ENCODE data around the gene CHCHD2. TPM values are rescaled to one million over a fixed set of nuclear protein-coding genes. Genes with fewer than 3 reads are reported as not detected.
"Not testable (repeated sequence)": the region's sequence is repeated elsewhere in the genome, so short reads cannot be mapped to it uniquely, and the experiment has no call there.

CHCHD2 gene
- total RNA-seq, 2 donors from 2014 or later = 356 to 575 TPM

DNA sequence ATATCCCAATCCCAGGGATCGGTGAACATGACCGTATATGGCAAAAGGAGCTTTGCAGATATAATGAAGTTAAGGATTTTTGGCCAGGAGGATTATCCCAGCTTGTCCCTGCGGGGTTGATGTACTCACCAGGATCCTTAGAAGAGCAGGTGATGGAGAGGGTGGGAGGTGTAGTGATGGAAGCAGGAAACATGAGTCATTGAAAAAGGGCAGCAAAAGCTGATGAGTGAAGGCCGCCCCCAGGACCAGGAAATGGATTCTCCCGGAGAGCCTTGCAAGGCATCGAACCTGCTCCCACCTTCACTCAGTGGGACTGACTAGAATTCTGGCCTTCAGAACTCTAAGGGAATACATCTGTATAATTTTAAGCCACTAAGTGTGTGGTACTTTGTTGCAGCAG, 15.2 kb upstream of the CHCHD2 start:
- H3K4me3 ChIP-seq = no peak overlapping the region
- H3K27ac ChIP-seq = no peak overlapping the region
- H3K36me3 ChIP-seq = no peaks in the 10 kb centered on the region
- H3K9me3 ChIP-seq = no peaks in the 10 kb centered on the region
- no peaks in the 10 kb centered on the region for H3K27me3 ChIP-seq (replicated peaks; ENCODE audit: insufficient read depth)
- no peaks in the 10 kb centered on the region for H3K4me1 ChIP-seq (replicated peaks)
- intact Hi-C loops (cut with DNase I) = no loop called here
- no peak for DNase-seq (ENCODE audit: low spot score)
- TF ChIP-seq POLR2AphosphoS5 (IDR thresholded peaks at IDR 0.05) = no peak
- TF ChIP-seq, protein P1, sequence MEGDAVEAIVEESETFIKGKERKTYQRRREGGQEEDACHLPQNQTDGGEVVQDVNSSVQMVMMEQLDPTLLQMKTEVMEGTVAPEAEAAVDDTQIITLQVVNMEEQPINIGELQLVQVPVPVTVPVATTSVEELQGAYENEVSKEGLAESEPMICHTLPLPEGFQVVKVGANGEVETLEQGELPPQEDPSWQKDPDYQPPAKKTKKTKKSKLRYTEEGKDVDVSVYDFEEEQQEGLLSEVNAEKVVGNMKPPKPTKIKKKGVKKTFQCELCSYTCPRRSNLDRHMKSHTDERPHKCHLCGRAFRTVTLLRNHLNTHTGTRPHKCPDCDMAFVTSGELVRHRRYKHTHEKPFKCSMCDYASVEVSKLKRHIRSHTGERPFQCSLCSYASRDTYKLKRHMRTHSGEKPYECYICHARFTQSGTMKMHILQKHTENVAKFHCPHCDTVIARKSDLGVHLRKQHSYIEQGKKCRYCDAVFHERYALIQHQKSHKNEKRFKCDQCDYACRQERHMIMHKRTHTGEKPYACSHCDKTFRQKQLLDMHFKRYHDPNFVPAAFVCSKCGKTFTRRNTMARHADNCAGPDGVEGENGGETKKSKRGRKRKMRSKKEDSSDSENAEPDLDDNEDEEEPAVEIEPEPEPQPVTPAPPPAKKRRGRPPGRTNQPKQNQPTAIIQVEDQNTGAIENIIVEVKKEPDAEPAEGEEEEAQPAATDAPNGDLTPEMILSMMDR (IDR thresholded peaks at IDR 0.05) = no peak
- no peak for TF ChIP-seq POLR2A (IDR thresholded peaks at IDR 0.05)
- WGBS = 89% methylated on average over 6 of the region's 6 CpGs

DNA sequence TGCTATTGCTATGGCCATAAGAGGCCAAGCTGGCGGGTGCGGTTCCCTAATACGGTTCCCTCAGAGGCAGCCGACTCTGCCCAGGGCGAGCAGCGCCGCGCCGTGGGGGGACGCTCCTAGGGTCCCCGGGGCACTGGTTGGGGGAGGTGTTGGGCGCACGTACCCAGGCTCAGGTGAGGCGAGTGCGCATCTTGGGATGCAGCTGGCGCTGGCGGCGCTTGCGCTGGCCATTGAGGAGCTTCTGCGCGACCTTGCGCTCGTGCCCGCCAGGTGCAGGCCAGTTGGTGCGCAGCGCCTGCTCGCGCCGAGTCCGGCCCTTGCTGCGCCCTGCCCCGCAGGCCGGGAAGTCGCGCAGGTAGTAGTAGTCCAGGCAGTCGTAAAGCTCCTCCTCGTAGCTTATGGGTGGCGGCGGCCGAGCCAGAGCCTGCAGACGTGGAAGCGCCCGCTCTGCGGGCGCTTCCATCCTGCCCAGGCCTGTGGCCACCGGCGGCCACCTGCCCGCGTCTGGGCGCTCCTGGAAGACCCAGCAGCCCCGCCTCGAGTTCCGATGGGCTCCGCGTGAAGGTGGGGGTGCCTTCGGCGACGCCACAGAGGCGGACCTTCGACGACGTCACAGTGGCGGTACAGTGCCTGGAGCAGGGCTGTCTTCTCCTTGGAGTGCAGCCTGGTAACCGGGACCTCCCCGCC, 9.7 kb upstream of the CHCHD2 start, which contains the start of gene NUPR2:
NUPR2 (minus strand) TSS at position 566 of the 687 bp plus-strand sequence; CDS start at position 463, 103 bp downstream.
- Histone ChIP-seq H3K4me1 (replicated peaks) (no peaks in the 10 kb centered on the region), H3K4me3 (peak within 1 kb of the TSS; percentile 27 to 37), H3K27me3 (replicated peaks; ENCODE audit: insufficient read depth) (no peaks in the 10 kb centered on the region), H3K36me3 (no peaks in the 10 kb centered on the region), H3K9me3 (no peaks in the 10 kb centered on the region), H3K27ac (peak within 1 kb of the TSS; percentile 19 to 47)
- peak; percentile 21 for DNase-seq (ENCODE audit: low spot score)
- WGBS = 4% methylated on average over 41 of the region's 65 CpGs
- no peak for TF ChIP-seq POLR2A (IDR thresholded peaks at IDR 0.05)
- TF ChIP-seq, protein P1 (IDR thresholded peaks at IDR 0.05) = no peak
- TF ChIP-seq POLR2AphosphoS5 (IDR thresholded peaks at IDR 0.05) = no peak
- intact Hi-C loops (cut with DNase I) = no loop called here

DNA sequence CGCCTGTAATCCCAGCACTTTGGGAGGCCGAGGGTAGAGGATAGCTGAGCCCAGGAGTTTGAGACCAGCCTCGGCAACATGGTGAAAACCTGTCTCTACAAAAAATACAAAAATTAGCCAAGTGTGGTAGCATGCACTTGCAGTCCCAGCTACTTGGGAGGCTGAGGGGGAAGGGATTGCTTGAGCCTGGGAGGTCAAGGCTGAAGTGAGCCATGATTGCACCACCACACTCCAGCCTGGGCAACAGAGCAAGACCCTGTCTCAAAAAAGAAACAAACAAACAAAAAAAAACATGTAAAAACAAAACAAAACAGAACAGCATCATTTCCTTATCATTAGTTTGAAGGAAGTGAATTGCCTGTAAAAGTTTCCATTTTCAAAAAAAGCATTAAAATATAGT, 6.0 kb upstream of the CHCHD2 start:
- H3K9me3 ChIP-seq; H3K4me1 ChIP-seq (replicated peaks); H3K27me3 ChIP-seq (replicated peaks; ENCODE audit: insufficient read depth); H3K4me3 ChIP-seq; H3K27ac ChIP-seq; DNase-seq (ENCODE audit: low spot score); intact Hi-C loops (cut with DNase I); H3K36me3 ChIP-seq: not testable (repeated sequence)
- WGBS = 93% methylated on average over 3 of the region's 3 CpGs

DNA sequence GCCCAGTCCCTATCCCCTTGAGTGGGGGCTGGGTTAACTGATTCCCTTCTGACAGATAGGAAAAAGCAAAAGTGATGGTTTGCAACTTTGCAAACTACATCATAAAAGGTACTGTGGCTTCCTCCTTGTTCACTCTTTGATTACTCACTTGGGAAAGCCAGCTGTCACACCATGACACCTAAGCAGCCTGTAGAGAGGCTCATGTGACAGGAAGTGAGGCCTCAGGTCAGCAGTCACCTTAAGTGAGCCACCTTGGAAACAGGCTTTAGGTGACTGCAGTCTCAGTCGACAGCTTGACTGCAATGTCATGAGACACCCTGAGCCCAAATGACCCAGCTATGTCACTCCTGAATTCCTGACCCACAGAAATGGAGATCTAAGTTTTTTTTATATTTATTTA, 4.3 kb upstream of the CHCHD2 start:
- Histone ChIP-seq H3K27ac (no peak overlapping the region), H3K4me3 (no peak overlapping the region), H3K9me3 (no peaks in the 10 kb centered on the region), H3K36me3 (no peaks in the 10 kb centered on the region), H3K4me1 (replicated peaks) (no peaks in the 10 kb centered on the region), H3K27me3 (replicated peaks; ENCODE audit: insufficient read depth) (no peaks in the 10 kb centered on the region)
- no peak for TF ChIP-seq POLR2AphosphoS5 (IDR thresholded peaks at IDR 0.05)
- TF ChIP-seq, protein P1 (IDR thresholded peaks at IDR 0.05) = no peak
- no peak for TF ChIP-seq POLR2A (IDR thresholded peaks at IDR 0.05)
- intact Hi-C loops (cut with DNase I) = no loop called here
- WGBS = 75% methylated on average over 1 of the region's 1 CpG
- no peak for DNase-seq (ENCODE audit: low spot score)

DNA sequence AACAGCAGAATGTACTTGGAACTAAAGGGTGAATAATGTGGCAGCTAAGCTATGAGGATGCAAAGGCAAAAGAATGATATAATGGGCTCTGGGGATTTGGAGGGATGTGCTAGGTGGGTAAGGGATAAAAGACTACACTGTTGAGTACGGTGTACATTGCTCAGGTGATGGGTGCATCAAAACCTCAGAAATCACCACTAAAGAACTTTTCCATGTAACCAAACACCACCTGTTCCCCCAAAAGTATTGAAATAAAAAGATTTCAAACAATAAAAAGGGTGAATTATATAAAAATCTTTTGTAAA, 1.6 kb upstream of the CHCHD2 start:
- Histone ChIP-seq H3K4me1 (replicated peaks) (no peaks in the 10 kb centered on the region), H3K9me3 (no peaks in the 10 kb centered on the region), H3K4me3 (no peak overlapping the region), H3K27me3 (replicated peaks; ENCODE audit: insufficient read depth) (no peaks in the 10 kb centered on the region), H3K36me3 (no peaks in the 10 kb centered on the region), H3K27ac (no peak overlapping the region)
- intact Hi-C loops (cut with DNase I) = no loop called here
- no peak for DNase-seq (ENCODE audit: low spot score)
- TF ChIP-seq, protein P1 (IDR thresholded peaks at IDR 0.05) = no peak
- TF ChIP-seq POLR2AphosphoS5 (IDR thresholded peaks at IDR 0.05) = no peak
- TF ChIP-seq POLR2A (IDR thresholded peaks at IDR 0.05) = no peak
- 97% methylated on average over 1 of the region's 1 CpG for WGBS
